ENCODE data around the gene DDX6.

Gene DDX6

DNA sequence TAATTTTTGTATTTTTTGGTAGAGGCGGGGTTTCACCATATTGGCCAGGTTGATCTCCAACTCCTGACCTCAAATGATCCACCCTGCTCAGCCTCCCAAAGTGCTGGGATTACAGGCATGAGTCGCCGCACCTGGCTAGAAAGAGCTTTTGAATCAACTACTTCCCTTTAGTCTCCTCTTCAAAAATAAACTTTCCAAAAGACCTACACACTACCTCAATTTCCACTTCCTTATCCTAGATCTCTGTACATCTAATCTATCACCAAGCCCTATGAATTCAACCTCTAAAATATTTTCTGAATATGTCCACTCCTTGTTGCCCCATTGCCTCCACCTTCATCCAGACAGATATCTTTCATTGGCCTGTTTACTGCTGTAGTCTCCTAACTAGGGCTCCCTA is 13.1 kb upstream of the DDX6 start:
- no peak overlapping the region for H3K4me2 ChIP-seq (ENCODE audit: low read length)
- no peak overlapping the region for H3K4me3 ChIP-seq (ENCODE audit: low read depth, low read length)
- H3K27ac ChIP-seq: no peak overlapping the region
- H3K79me2 ChIP-seq: no peaks in the 10 kb centered on the region
- TF ChIP-seq, protein P1, sequence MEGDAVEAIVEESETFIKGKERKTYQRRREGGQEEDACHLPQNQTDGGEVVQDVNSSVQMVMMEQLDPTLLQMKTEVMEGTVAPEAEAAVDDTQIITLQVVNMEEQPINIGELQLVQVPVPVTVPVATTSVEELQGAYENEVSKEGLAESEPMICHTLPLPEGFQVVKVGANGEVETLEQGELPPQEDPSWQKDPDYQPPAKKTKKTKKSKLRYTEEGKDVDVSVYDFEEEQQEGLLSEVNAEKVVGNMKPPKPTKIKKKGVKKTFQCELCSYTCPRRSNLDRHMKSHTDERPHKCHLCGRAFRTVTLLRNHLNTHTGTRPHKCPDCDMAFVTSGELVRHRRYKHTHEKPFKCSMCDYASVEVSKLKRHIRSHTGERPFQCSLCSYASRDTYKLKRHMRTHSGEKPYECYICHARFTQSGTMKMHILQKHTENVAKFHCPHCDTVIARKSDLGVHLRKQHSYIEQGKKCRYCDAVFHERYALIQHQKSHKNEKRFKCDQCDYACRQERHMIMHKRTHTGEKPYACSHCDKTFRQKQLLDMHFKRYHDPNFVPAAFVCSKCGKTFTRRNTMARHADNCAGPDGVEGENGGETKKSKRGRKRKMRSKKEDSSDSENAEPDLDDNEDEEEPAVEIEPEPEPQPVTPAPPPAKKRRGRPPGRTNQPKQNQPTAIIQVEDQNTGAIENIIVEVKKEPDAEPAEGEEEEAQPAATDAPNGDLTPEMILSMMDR (IDR thresholded peaks at IDR 0.05): no peak
- no peak overlapping the region for H2AFZ ChIP-seq
- H3K4me1 ChIP-seq: no peaks in the 10 kb centered on the region
- H3K9ac ChIP-seq: no peak overlapping the region
- no peaks in the 10 kb centered on the region for H3K27me3 ChIP-seq (ENCODE audit: control insufficient read depth, insufficient read depth, low read length)
- no peaks in the 10 kb centered on the region for H3K9me3 ChIP-seq (ENCODE audit: control insufficient read depth, low read length)
- no peaks in the 10 kb centered on the region for H3K36me3 ChIP-seq (ENCODE audit: control insufficient read depth, insufficient read depth, low read length)

DNA sequence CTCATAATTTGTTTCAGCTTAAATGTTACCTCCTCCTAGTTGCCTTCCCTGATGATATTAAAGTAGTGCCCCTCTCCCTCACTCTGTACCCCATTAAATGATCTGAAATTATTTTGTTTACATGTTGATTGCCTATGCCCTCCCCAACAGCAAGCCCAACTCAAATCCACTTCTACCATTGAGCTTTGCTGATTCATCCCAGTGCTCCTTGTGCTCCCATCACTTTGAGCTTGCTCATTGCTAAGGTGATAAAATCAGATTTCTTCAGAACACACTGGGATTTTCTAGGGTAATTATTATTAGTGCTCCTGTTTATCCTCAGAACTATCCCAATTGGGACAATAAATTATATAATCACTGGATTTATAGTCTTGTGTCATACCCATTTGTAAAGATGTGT is 8.4 kb upstream of the DDX6 start:
- no peak overlapping the region for H3K9ac ChIP-seq

DNA sequence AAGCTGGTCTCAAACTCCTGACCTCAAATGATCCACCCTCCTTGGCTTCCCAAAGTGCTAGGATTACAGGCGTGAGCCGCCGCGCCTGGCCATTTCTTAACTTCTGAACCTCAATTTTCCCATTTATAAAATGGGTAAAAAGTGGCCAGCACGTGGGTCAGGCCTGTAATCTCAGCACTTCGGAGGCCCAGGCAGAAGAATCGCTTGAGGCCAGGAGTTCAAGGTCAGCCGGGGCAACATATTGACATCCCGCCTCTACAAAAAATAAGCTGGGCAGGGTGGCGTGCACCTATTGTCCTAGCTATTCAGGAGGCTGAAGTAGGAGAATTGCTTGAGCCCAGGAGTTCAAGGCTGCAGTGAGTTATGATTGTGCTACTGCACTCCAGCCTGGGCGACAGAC is 6.5 kb upstream of the DDX6 start:
- Histone ChIP-seq H3K4me1 (no peaks in the 10 kb centered on the region), H3K4me3 (ENCODE audit: low read depth, low read length) (no peak overlapping the region), H3K9ac (no peak overlapping the region), H2AFZ (no peak overlapping the region), H3K9me3 (ENCODE audit: control insufficient read depth, low read length) (no peaks in the 10 kb centered on the region), H3K79me2 (no peaks in the 10 kb centered on the region), H3K4me2 (ENCODE audit: low read length) (no peak overlapping the region), H3K27me3 (ENCODE audit: control insufficient read depth, insufficient read depth, low read length) (no peaks in the 10 kb centered on the region), H3K36me3 (ENCODE audit: control insufficient read depth, insufficient read depth, low read length) (no peaks in the 10 kb centered on the region), H3K27ac (no peak overlapping the region)
- TF ChIP-seq, protein P1 (IDR thresholded peaks at IDR 0.05): no peak

More for the DNA sequence above, 8.4 kb upstream of the DDX6 start:
- H3K79me2 ChIP-seq: no peaks in the 10 kb centered on the region
- no peaks in the 10 kb centered on the region for H3K27me3 ChIP-seq (ENCODE audit: control insufficient read depth, insufficient read depth, low read length)
- no peaks in the 10 kb centered on the region for H3K4me1 ChIP-seq
- no peaks in the 10 kb centered on the region for H3K36me3 ChIP-seq (ENCODE audit: control insufficient read depth, insufficient read depth, low read length)
- TF ChIP-seq, protein P1 (IDR thresholded peaks at IDR 0.05): no peak
- H3K4me2 ChIP-seq (ENCODE audit: low read length): no peak overlapping the region
- no peak overlapping the region for H2AFZ ChIP-seq
- no peak overlapping the region for H3K4me3 ChIP-seq (ENCODE audit: low read depth, low read length)
- H3K9me3 ChIP-seq (ENCODE audit: control insufficient read depth, low read length): no peaks in the 10 kb centered on the region
- no peak overlapping the region for H3K27ac ChIP-seq

DNA sequence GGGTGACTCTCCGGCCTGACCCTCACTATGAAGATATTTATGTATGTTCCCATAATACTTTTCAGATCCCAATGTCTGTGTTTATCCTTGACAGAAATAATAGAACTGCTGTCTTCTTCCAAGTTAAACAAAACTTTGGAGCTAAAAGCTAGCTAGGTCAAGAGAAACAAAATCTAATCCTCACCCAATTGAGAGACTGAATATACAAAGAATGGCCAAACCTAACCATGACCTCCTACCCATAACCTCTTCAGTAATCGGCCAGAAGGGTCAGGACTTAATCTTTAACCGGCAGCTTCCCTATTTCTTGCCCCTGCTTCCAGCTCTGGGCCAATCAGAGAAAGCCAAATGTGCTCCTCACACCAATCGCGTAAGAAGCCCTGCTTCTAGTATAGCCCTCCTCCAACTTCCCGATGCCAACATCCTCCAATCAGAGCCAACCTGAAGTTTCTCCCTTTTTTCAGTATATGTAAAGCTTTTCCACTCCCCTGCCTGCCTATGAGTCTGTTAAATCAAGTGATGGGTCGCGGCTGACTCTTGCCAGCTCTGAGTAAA is 1.7 kb upstream of the DDX6 start:
- Histone ChIP-seq H3K36me3 (ENCODE audit: control insufficient read depth, insufficient read depth, low read length) (no peaks in the 10 kb centered on the region), H3K9me3 (ENCODE audit: control insufficient read depth, low read length) (no peaks in the 10 kb centered on the region), H3K4me1 (no peaks in the 10 kb centered on the region), H3K4me2 (ENCODE audit: low read length) (peak overlapping the region; percentile 87), H3K27me3 (ENCODE audit: control insufficient read depth, insufficient read depth, low read length) (no peaks in the 10 kb centered on the region), H3K4me3 (ENCODE audit: low read depth, low read length) (peak overlapping the region; percentile 88), H3K9ac (no peak overlapping the region), H2AFZ (peak overlapping the region; percentile 99), H3K27ac (peak overlapping the region; percentile 99), H3K79me2 (peaks cover 13% of the 10 kb centered on the region)
- TF ChIP-seq, protein P1 (IDR thresholded peaks at IDR 0.05): no peak

DNA sequence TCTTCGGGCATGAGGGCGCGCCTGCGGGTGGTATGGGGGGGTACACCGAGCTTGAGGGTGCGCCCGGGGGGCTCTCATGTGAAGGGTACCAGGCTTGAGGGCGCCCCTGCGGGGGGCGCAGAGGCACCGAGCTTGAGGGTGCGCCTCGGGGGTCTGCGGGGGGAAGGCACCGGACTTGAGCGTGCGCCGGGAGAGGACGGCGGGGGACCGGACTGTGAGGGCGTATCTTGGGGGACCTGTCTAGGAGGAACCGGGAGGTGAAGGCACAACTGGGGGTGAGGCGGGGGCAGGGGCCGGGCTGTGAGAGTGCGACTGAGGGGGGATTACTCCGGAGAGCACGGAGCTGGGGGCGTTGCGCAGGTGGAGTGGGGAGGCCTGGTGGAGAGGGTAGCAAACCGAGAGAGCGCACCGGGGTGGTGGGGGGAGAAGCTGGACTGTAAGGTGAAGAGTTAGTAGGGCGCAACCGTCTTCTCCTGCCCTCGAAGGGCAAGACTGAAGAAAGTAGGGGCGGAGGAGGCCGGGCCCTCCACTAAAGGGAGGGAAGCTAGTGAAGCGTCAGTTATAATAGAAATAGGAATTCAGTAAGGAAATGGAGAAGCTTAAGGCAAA is 1.1 kb upstream of the DDX6 start:
- Histone ChIP-seq H3K9me3 (ENCODE audit: control insufficient read depth, low read length) (no peaks in the 10 kb centered on the region), H3K36me3 (ENCODE audit: control insufficient read depth, insufficient read depth, low read length) (no peaks in the 10 kb centered on the region), H2AFZ (peak overlapping the region; percentile 99), H3K9ac (peak overlapping the region; percentile 97), H3K4me3 (ENCODE audit: low read depth, low read length) (peak overlapping the region; percentile 88), H3K79me2 (peaks cover 16% of the 10 kb centered on the region), H3K4me2 (ENCODE audit: low read length) (peak overlapping the region; percentile 87), H3K27ac (peak overlapping the region; percentile 99), H3K27me3 (ENCODE audit: control insufficient read depth, insufficient read depth, low read length) (no peaks in the 10 kb centered on the region), H3K4me1 (no peaks in the 10 kb centered on the region)
- TF ChIP-seq, protein P1 (IDR thresholded peaks at IDR 0.05): no peak
